ENCODE results near the gene MAFB.

The MAFB gene

DNA sequence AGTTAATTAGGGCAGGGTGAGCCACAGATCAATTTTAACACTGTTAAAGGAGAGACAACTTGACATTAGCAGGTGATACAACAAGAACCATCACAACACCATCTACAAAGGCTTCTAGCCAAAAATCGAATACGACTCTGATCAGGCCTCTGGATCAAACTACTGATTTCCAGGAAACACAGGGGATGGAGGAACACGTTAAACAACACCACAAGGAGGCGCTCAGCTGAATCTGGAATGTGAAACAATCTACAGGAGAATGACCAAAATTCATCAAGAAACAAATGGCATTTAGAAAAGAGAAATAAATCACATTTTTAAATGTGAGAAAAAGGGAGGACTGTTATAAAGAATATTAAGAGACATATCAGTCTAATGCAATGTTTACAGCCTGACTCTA lies 13.5 kb upstream of the MAFB start:
- no peak for DNase-seq
- TF ChIP-seq, protein P1, sequence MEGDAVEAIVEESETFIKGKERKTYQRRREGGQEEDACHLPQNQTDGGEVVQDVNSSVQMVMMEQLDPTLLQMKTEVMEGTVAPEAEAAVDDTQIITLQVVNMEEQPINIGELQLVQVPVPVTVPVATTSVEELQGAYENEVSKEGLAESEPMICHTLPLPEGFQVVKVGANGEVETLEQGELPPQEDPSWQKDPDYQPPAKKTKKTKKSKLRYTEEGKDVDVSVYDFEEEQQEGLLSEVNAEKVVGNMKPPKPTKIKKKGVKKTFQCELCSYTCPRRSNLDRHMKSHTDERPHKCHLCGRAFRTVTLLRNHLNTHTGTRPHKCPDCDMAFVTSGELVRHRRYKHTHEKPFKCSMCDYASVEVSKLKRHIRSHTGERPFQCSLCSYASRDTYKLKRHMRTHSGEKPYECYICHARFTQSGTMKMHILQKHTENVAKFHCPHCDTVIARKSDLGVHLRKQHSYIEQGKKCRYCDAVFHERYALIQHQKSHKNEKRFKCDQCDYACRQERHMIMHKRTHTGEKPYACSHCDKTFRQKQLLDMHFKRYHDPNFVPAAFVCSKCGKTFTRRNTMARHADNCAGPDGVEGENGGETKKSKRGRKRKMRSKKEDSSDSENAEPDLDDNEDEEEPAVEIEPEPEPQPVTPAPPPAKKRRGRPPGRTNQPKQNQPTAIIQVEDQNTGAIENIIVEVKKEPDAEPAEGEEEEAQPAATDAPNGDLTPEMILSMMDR (IDR thresholded peaks at IDR 0.05; ENCODE audit: low read depth, low read length) = no peak
- H3K36me3 ChIP-seq = no peaks in the 10 kb centered on the region
- H3K27me3 ChIP-seq (ENCODE audit: insufficient read depth, low read depth, severe bottlenecking) = peaks cover 64% of the 10 kb centered on the region
- no peaks in the 10 kb centered on the region for H3K9me3 ChIP-seq (ENCODE audit: severe bottlenecking)
- no peak overlapping the region for H3K27ac ChIP-seq
- no peak overlapping the region for H3K4me3 ChIP-seq (ENCODE audit: low read depth, low read length)

DNA sequence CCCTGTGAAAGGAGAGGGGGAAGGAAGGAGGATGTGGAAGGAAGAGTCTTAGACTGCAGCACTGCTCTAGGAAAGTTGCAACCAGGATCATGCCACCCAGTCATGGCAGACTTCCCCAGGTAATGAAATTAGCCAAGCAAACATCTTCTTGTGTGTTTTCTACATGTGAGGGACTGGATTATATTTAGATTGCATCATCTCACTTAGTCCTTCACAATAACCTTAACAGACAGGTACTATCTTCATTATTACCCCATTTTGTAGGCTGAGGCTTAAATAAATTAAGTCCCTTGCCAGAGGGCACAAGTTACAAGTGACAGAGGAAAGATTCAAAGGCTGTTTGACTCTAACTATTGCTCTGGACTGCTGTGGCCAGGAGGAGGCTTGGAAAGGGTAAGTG lies 9.7 kb upstream of the MAFB start:
- peaks cover 77% of the 10 kb centered on the region for H3K27me3 ChIP-seq (ENCODE audit: insufficient read depth, low read depth, severe bottlenecking)
- no peaks in the 10 kb centered on the region for H3K9me3 ChIP-seq (ENCODE audit: severe bottlenecking)
- DNase-seq = no peak
- no peaks in the 10 kb centered on the region for H3K36me3 ChIP-seq
- H3K4me3 ChIP-seq (ENCODE audit: low read depth, low read length) = no peak overlapping the region
- TF ChIP-seq, protein P1 (IDR thresholded peaks at IDR 0.05; ENCODE audit: low read depth, low read length) = no peak
- H3K27ac ChIP-seq = no peak overlapping the region

DNA sequence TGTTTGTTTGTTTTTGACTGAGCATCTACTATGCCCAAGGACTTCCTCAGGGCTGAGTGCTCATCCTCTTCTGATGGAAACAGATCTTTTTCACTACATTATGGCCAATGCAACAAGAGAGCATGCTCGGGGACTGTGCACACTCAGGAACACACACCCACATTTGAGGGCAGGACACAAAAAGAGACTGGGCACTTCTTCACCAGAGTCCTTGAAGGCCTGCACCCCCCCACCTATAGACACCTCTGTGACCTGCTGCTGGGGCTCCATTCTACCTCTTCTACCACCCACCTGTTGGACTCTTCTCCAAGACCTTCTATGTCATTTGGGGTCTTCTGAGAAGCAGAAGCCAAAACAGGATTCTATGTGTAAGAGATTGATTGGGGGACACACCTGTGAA lies 9.2 kb upstream of the MAFB start:
- Histone ChIP-seq H3K36me3 (no peaks in the 10 kb centered on the region), H3K4me3 (ENCODE audit: low read depth, low read length) (no peak overlapping the region), H3K27me3 (ENCODE audit: insufficient read depth, low read depth, severe bottlenecking) (peaks cover 77% of the 10 kb centered on the region), H3K9me3 (ENCODE audit: severe bottlenecking) (no peaks in the 10 kb centered on the region), H3K27ac (no peak overlapping the region)
- DNase-seq = no peak
- TF ChIP-seq, protein P1 (IDR thresholded peaks at IDR 0.05; ENCODE audit: low read depth, low read length) = no peak

DNA sequence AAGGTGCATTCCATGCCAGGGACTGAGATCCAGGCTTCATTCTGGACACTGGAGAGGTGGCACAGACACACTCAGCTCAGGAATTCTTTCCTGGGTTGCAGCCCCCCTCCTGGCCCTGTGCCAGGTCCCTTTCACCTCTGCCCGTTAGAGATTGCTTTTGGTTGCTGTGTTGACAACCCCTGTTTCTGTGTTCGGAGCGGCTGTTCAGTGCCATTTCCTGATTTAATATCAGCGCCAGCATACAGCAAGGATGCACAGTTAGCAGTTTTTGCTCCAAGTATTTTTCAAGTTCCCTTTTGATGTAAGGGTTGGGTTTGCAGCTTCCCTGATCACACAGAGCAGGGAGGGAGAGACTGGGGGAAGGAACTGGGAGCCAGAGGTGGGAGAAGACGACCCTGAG lies 8.5 kb upstream of the MAFB start:
- no peaks in the 10 kb centered on the region for H3K36me3 ChIP-seq
- no peaks in the 10 kb centered on the region for H3K9me3 ChIP-seq (ENCODE audit: severe bottlenecking)
- DNase-seq = no peak
- H3K27me3 ChIP-seq (ENCODE audit: insufficient read depth, low read depth, severe bottlenecking) = peaks cover 80% of the 10 kb centered on the region
- H3K4me3 ChIP-seq (ENCODE audit: low read depth, low read length) = no peak overlapping the region
- no peak overlapping the region for H3K27ac ChIP-seq
- TF ChIP-seq, protein P1 (IDR thresholded peaks at IDR 0.05; ENCODE audit: low read depth, low read length) = no peak

DNA sequence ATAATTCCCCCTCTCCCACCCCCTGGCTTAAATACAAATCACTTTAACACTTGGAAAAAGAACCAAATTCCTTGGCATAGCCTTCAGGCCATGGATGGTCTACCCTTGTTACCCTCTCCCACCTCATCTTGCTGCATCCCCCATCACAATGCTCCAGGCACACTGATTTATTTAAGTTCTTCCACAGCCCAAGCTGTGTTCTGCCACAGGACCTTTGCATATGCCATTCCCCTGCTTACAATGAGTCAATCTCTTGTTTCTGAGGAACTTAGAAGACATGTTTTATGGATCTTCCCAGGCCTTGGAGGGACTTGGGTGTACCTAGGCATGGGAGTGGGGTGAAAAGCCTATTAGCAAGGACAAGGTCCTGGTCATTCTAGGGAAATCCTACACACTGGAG lies 6.2 kb upstream of the MAFB start:
- Histone ChIP-seq H3K9me3 (ENCODE audit: severe bottlenecking) (no peaks in the 10 kb centered on the region), H3K4me3 (ENCODE audit: low read depth, low read length) (no peak overlapping the region), H3K27me3 (ENCODE audit: insufficient read depth, low read depth, severe bottlenecking) (peaks cover 90% of the 10 kb centered on the region), H3K36me3 (no peaks in the 10 kb centered on the region), H3K27ac (no peak overlapping the region)
- DNase-seq = no peak
- TF ChIP-seq, protein P1 (IDR thresholded peaks at IDR 0.05; ENCODE audit: low read depth, low read length) = no peak

DNA sequence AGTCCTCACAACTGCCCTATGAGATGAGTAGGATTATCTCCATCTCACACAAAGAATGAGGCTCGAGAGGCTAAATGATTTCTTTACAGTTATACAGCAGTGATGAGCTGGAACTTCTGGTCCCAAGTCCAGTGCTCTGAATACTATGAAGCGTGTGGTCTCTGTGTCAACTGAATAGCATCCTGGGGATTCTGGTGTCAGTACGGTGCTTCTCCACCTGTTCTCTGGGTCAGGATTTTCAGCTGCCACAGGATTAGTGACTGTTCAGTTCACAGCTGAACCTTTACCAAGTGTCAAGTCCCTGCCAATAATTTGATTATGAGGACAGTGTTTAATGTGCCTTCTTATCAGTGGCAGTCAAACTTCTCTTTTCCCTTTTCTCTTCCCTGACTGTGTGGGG lies 5.2 kb upstream of the MAFB start:
- DNase-seq = no peak
- H3K9me3 ChIP-seq (ENCODE audit: severe bottlenecking) = no peaks in the 10 kb centered on the region
- H3K4me3 ChIP-seq (ENCODE audit: low read depth, low read length) = no peak overlapping the region
- peaks cover 91% of the 10 kb centered on the region for H3K27me3 ChIP-seq (ENCODE audit: insufficient read depth, low read depth, severe bottlenecking)
- no peak overlapping the region for H3K27ac ChIP-seq
- H3K36me3 ChIP-seq = no peaks in the 10 kb centered on the region
- TF ChIP-seq, protein P1 (IDR thresholded peaks at IDR 0.05; ENCODE audit: low read depth, low read length) = no peak
